KOPT-K1 (cell line): ENCODE results near the gene AQP6.

Source experiments
- H3K27ac ChIP-seq: fragments of 200-600 bp; sonication (generic); 2 replicates; pipeline ENCODE4 v1.5.1; 2016; ENCODE audit warnings: antibody characterized with exemption, mild to moderate bottlenecking, low read depth, low read length; ENCODE audit not compliant: poor library complexity, severe bottlenecking
- H3K36me3 ChIP-seq: fragments of 200-600 bp; sonication (generic); 2 replicates; pipeline ENCODE4 v1.5.1; 2017; ENCODE audit warnings: antibody characterized with exemption, mild to moderate bottlenecking, low read length, moderate library complexity; ENCODE audit not compliant: insufficient read depth
- H3K9me3 ChIP-seq: fragments of 200-600 bp; sonication (generic); 2 replicates; pipeline ENCODE4 v1.5.1; 2017; ENCODE audit warnings: antibody characterized with exemption, low read length, mild to moderate bottlenecking; ENCODE audit not compliant: insufficient read depth, poor library complexity, severe bottlenecking

The AQP6 gene

GRCh38 chr12:49959685-49960473 lies 12.9 kb upstream of the AQP6 start:
- Histone ChIP-seq H3K36me3 (no peaks in the 10 kb centered on the region), H3K27ac (no peak overlapping the region)

DNA sequence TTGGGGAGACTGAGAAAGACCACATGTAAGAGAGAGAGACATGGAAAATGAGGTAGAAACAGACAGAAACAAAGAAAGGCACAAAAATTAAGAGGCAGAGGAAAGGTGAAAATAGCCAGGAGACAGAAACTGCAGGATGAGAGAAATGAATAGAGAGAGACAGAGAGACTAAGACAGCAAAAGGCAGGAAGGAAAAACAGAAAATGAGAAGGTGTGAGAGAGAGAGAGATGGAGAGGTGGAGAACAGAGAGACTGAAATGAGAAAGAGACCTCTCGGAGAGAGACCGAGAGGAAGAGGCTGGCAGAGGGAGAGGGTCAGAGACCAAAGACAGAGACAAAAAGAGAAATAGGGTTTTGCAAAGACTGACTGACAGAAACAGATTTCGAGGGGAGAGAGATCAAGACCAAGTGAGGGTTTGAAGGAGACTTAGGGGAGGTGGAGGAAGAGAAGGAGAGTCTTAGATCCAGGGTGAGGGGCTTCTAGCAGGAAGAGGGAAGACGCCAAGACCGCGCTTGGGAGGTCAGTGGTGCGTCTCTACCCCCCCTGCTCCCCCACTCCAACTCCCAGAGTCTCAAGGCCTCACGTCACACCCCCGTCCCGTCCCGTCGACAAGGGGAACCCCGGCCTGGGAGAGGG lies 12.2 kb upstream of the AQP6 start:
- H3K27ac ChIP-seq = no peak overlapping the region
- H3K36me3 ChIP-seq = no peaks in the 10 kb centered on the region
- H3K9me3 ChIP-seq = no peaks in the 10 kb centered on the region

More at GRCh38 chr12:49959685-49960473, 12.9 kb upstream of the AQP6 start:
- no peaks in the 10 kb centered on the region for H3K9me3 ChIP-seq

DNA sequence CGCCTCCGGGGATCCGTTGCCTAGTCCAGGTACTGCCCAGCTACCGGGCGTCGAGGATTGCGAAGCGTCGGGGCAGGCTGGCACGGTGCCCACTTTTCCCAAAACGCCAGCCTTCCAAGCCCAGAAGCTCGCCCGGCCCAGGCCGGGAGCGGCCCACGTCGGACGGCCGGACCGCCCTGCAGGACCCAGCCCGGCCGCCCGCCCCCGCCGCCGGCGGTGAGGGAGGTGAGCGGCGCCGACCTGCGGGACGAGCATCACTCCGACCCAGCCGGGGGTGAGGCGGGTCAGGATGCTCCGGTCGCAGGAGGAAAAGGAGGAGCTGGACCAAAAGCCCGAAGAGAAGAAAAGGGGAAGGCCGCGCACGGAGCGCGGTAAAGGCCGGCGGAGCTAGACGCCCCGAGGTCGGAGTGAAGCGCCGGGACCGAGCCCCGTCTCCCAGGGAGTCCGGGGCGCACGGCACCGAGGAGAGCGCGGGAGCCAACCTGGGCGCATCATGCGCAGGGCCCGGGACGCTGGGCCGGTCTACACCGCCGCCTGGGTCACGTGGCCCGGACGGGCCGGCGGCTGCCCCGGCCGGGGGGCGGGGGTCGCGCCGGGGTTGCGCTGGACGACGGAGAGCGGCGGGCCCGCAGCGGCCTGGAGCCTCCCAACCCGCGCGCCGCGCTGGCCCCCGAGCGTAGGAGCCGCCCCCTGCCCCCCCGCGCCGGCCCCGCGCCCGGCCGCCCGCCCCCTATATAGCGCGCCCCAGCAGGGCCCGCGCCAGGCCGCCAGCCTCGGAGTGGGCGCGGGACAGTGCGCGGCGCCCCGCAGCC lies 11.4 kb upstream of the AQP6 start, which contains the start of gene AQP5:
Gene AQP5, plus strand, starts transcription at position 762 of the 812 bp plus-strand sequence. CDS start 146 bp downstream, outside the sequence.
- H3K9me3 ChIP-seq = no peaks in the 10 kb centered on the region
- H3K36me3 ChIP-seq = no peaks in the 10 kb centered on the region
- H3K27ac ChIP-seq = no peak within 1 kb of the TSS

GRCh38 chr12:49961993-49962764 lies 10.6 kb upstream of the AQP6 start:
- Histone ChIP-seq H3K9me3 (no peaks in the 10 kb centered on the region), H3K36me3 (no peaks in the 10 kb centered on the region), H3K27ac (no peak overlapping the region)

DNA sequence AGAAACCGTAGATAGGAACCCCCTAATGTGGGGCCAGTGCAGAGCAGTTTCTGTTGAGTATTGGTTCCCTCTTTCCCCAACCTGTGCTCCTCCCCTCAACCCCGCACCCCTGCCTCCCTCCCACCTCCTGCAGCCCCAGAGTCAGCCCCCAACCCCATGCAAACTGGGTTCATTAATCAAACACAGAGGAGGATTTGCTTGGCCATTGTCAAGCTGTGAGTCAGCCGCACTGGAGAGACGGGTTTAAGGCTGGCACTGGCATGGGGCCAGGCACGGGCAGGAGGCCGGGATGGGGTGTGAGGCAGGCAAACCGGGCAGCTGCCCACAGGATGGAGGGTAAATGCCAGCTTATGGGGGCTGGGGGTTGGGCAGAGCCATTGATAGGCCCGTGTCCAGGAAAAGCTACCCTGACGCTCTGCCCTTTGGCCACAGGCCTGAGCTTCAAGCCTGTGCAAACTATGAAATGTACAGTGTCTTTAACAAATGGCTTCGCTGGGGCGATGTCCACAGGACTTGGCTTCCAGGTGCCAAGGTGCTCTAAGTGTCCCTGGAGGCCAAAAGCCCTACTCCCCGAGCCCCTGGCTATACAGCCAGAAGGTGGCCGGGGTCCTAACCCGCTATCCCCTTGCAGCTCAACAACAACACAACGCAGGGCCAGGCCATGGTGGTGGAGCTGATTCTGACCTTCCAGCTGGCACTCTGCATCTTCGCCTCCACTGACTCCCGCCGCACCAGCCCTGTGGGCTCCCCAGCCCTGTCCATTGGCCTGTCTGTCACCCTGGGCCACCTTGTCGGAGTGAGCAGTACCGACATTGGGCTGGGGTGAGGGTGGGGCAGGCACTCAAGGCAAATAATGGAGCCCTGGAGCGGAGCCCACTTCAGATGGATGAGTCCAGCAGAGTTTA lies 9.6 kb upstream of the AQP6 start:
- H3K9me3 ChIP-seq = no peaks in the 10 kb centered on the region
- H3K27ac ChIP-seq = no peak overlapping the region
- no peaks in the 10 kb centered on the region for H3K36me3 ChIP-seq

DNA sequence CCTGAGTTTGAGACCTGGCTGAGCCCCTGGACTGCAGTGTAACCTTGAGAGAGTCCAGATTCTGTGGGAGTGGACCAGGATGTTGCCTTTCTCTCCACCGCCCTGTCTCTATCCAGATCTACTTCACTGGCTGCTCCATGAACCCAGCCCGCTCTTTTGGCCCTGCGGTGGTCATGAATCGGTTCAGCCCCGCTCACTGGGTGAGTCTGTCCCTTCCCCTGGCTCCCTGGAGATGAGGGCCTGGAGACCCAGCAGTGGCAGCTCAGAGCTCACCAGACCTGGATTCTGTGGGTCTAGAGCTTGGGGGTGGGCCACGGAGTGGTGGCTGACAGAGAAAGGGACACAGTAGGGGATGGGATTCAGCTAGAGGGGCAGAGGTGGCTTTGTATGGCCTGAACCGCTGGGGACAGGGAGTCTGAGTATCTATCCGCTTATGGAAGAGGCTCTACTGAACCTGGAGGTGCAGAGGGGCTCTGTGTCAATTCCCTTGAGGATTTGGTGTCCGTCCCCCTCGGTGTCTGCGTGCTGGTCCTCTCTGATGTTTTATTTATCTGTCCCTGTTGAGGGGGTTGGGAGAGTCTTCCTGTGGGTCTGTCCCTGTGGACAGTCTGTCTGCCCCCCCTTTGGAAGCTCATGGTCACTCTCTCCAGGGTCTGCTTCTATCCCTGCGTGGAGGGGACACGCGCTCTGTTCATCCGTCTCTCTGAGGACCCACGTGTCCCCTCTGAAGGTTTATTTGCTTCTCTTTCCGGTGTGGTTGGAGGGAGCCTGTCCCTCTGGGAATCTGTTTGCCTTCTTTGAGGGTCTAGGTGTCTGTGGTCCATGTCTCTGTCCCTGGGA lies 8.6 kb upstream of the AQP6 start:
- Histone ChIP-seq H3K27ac (no peak overlapping the region), H3K36me3 (no peaks in the 10 kb centered on the region), H3K9me3 (no peaks in the 10 kb centered on the region)

DNA sequence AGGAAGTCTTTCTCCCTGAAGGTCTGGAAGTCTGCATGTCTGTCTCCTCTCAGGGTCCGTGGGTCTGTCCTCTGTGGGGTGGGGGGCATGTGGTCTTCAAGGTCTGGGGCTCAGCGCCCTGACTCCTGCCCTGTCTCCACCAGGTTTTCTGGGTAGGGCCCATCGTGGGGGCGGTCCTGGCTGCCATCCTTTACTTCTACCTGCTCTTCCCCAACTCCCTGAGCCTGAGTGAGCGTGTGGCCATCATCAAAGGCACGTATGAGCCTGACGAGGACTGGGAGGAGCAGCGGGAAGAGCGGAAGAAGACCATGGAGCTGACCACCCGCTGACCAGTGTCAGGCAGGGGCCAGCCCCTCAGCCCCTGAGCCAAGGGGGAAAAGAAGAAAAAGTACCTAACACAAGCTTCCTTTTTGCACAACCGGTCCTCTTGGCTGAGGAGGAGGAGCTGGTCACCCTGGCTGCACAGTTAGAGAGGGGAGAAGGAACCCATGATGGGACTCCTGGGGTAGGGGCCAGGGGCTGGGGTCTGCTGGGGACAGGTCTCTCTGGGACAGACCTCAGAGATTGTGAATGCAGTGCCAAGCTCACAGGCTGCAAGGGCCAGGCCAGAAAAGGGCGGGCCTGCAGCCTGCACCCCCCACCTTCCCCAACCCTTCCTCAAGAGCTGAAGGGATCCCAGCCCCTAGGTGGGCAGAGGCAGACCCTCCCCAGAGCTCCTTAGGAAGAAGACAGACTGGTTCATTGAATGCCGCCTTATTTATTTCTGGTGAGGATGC lies 7.7 kb upstream of the AQP6 start:
- no peak overlapping the region for H3K27ac ChIP-seq
- no peaks in the 10 kb centered on the region for H3K9me3 ChIP-seq
- H3K36me3 ChIP-seq = no peaks in the 10 kb centered on the region

DNA sequence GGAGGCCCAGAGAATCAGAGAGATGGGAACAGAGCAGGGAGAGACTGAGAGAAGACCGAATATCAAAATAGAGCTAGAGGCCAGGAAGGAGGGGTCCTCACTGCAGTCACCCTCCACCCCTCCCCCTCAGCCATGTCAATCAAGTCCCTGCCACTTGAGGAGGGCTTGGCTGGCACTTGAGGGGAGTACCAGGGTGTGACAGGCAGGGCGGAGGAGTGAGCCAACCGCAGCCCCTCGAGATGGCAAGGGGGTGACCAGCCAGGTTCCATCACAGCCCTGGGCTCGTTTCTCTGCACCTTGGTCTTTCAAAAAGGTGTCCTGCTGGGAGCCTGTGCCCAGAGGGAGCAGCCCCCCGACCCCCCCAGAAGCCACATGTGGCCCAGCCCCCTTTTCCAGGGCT lies 6.9 kb upstream of the AQP6 start:
- Histone ChIP-seq H3K36me3 (no peaks in the 10 kb centered on the region), H3K9me3 (no peaks in the 10 kb centered on the region), H3K27ac (no peak overlapping the region)

DNA sequence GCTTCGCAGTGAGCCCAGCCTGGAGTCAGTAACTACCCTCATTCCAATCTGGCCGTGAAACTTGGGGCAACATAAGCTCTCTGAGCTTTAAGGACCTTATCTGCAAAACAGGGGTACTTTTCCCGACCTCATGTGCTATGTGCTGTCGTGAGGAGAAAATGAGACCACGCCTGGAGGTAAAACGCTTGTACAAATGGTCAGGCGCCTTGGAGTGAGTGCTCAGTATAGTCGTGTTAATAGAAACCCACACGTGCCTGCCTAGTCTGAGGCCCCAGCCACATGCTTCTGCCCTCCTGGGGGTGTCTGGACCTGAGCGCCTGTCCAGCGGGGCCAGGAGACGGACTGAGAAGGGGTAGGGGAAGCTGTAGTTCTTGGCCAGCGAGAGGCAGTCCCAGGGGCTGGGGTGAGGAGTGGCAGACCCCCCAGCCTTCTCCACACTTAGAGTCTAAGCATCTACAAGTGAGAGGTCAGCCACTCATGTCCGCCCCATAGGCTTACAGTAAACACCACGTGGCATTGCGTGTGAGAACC lies 6.2 kb upstream of the AQP6 start:
- Histone ChIP-seq H3K27ac (no peak overlapping the region), H3K36me3 (no peaks in the 10 kb centered on the region), H3K9me3 (no peaks in the 10 kb centered on the region)

GRCh38 chr12:49967042-49967776 lies 5.5 kb upstream of the AQP6 start:
- no peaks in the 10 kb centered on the region for H3K9me3 ChIP-seq
- H3K27ac ChIP-seq = no peak overlapping the region
- no peaks in the 10 kb centered on the region for H3K36me3 ChIP-seq

DNA sequence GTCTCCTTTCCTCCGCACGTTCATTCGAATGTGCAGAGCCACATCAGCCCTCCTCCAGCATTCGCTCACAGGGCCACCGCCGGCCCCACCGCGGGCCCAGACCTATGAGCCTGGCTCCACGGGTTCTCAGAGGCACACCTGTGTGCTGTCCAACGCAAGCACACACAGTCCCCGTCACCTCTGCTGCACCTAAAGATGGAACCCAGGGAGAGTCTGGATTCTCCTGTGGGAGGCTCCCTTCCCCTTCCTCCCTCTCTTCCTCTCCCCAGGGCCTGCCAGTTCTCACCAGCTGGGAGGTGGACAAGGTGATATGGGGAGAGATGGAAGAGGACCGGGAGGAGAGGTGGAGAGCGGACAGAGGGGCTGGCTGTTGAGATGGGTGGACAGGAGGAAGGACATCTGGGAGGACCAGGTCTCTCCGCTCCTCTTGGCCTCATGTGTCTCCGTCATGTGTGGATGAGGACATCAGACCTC lies 4.9 kb upstream of the AQP6 start:
- no peaks in the 10 kb centered on the region for H3K9me3 ChIP-seq
- H3K27ac ChIP-seq = no peak overlapping the region
- no peaks in the 10 kb centered on the region for H3K36me3 ChIP-seq

DNA sequence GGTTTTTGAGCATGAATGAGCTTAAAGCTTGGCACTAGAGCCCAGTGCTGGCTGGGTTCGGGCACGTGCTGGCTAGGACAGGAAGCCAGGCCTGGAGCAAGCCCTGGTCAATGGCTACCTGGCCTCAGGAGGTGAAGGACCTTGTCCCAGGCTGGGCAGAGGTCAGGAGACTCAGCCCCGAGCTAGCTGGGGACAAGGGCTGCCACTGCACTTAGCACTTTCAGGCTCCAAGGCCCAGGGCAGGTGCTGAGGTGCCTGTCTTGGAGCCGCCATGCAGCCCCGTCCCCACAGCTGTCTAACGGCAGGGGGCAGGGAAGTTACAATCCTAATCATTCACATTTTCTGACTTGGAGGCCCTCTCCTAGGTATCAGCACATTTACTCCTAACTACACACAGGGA lies 4.3 kb upstream of the AQP6 start:
- Histone ChIP-seq H3K27ac (no peak overlapping the region), H3K36me3 (no peaks in the 10 kb centered on the region), H3K9me3 (no peaks in the 10 kb centered on the region)
